Posterior cingulate gyrus (tissue), 11 donors: ENCODE results near the gene RSRP1.
A peak's percentile ranks its signal among the peaks of the same experiment; 100 is the strongest.

ENCODE experiments used
- DNase-seq, 10 donors: peaks; one replicate each; pipeline versions ENCODE4 v3.0.0 to v3.0.0-alpha.2; 2020 to 2021; ENCODE audit warnings: mixed read lengths in 3 of 10
- intact Hi-C: fragments of 100-400 bp; cut with DNase I; formaldehyde crosslinking; loops from one replicate; pipeline ENCODE4 v1.15.1; 2023

RSRP1 gene

DNA sequence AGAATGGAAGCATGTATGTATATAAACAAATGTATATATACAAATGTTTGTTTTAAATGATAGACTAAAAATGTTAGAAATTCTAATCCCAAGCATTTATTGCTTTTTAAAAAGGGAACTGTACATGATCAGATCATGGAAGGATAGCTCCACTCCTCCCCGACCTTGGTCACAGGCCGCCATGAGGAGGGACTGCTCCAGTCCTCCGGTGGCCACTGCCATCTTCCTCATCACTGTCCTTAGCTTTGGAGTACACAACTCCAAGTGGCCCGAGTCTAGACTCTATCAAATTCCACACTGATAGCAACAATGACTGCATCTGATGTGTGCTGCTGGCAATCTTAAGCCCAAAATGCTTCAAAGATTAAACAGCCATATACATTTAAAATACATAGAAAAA, 24.6 kb downstream of the RSRP1 start:
- peak in 1 of 10 donors; percentile 60 for DNase-seq
- intact Hi-C loops, result no loop called here

- DNase-seq, result no peak
- intact Hi-C loops, result no loop called here
Measured at GRCh38 chr1:25220666-25221065, 26.6 kb downstream of the RSRP1 start.

- intact Hi-C loops, result no loop called here
- DNase-seq, result peak in 1 of 10 donors; percentile 11
Measured at GRCh38 chr1:25219661-25220251, 27.5 kb downstream of the RSRP1 start.

DNA sequence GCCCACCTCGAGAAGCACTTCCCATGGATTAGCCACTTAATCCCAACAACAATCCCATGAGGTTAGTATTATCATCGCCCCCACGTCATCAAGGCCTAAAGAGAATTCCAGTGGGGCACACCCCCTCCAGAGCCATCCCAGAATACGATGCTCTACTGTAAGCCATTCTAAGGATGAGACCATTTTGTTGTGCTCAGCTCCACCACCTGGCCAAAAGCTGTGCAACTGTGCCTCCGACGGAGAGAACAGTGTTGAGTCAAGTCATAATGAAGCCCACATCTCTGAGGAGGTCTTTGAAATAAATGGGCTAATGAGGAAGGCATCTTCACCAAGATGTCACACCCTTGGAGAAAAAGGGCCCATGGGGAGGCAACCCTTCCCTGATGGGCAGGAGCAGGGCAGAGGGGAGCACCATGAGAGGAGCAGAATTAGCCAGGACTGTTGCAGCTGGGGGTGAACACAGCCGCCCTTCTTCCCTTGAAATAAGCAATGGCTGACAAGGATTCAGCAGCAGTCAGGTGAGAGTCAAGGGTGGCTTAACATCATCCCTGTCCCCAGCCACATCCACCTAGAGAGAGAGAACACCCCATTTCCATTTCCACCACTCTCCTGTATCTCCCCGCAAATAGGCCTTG, 29.5 kb downstream of the RSRP1 start:
- intact Hi-C loops, result no loop called here
- DNase-seq, result peak in 1 of 10 donors; percentile 15

DNA sequence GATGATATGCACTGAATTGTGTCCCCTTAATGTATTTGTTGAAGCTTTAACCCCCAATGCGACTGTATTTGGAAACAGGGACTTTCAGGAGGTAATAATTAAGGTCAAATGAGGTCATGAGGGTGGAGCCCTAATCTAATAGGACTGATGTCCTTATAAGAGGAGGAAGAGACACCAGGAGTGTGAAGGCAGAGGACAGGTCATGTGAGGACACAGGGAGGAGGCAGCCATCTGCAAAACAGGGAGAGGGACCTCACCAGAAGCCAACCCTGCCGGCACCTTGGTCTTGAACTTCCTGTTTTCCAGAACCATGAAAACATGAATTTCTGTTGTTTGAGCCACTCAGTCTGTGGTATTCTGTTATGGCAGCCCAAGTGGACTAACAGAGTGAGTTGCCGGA, 30.2 kb downstream of the RSRP1 start:
- peak in 1 of 10 donors; percentile 22 for DNase-seq
- intact Hi-C loops, result no loop called here

DNA sequence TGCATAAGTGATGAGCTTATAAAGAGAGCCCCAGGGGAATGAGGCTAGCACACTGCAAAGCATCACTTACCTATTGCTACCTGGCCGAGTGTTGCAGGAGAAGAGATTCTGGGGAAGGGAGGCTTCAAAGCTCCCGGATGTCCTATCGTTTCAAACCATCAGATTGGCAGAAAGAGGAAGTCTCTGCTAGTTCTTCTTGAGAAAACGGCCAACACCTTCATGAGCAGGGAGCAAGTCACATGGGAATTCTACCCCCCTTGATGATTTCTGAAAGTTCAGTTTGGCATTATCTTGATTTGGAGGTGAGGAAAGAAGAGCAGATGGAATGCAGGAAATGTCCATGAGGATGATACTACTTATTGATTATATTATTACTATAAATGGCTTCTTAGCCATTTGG, 31.1 kb downstream of the RSRP1 start:
- intact Hi-C loops, result no loop called here
- DNase-seq, result peak in 1 of 10 donors; percentile 10

- no peak for DNase-seq
- intact Hi-C loops, result no loop called here
Measured at GRCh38 chr1:25212725-25213124, 34.5 kb downstream of the RSRP1 start.

GRCh38 chr1:25210728-25211127, 36.5 kb downstream of the RSRP1 start:
- intact Hi-C loops, result no loop called here
- DNase-seq, result peak in 1 of 10 donors; percentile 2

DNA sequence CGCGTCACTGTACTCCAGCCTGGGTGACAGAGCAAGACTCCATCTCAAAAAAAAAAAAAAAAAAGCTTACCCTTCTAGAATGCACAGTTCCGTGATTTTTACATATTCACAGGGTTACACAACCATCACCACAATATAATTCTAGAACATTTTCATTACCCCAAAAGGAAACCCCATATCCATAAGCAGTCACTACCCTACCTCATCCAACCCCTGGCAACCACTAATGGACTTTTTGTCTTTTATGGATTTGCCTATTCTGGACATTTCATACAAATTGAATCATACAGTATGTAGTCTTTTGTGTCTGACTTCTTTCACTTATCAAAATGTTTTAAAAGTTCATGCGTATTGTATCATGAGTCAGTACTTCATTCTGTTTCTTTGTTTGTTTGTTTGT, 37.7 kb downstream of the RSRP1 start:
- no peak for DNase-seq
- intact Hi-C loops, result no loop called here

DNA sequence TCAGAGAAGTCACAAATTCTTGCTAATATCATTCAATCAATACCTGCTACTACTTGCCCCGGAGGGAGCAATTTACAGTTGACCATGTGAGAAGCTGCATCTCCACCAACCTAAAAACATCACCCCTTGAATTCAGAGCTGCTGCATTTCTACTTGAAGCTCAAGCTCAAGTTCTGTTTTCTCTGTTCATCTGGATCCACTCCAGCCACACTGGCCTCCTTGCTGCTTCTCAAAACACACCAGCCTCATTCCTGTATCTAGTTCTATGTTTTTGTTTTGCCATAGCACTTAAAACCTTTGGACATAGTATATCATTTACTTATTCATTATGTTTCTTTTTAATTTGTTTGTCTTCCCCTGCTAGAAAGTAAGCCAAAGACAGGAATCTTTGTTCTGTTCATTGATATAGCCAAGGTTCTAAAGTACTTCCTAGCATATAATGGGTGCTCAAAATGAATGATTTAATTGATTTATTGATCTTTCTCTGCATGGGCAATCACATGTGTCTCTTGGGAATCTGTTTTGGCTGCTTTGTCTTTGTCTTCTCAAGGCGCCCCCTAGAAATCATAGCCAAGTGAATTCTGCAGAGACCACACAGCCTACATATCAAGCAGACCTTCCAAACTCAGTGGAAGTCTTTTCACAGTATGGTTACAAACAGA, 38.6 kb downstream of the RSRP1 start:
- DNase-seq, result no peak
- intact Hi-C loops, result no loop called here

DNA sequence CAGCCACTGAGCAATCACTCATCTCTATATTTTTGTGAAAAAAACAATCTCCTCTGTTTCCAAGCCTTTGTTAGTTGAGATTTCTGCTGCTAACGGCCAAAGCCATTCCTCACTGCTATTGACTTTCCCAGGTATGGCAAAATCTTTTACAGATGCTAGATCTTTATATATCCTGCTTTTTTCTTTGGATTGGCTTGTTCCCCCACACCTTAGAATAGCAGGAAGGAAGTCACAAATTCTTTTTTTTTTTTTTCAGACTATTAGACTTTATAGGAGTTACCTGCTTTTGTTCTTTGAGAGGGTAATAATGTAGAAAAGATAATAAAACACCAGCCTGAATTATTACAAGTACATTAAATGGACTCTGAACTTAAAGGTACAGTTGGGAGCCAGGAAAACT, 39.2 kb downstream of the RSRP1 start:
- intact Hi-C loops, result no loop called here
- no peak for DNase-seq

DNA sequence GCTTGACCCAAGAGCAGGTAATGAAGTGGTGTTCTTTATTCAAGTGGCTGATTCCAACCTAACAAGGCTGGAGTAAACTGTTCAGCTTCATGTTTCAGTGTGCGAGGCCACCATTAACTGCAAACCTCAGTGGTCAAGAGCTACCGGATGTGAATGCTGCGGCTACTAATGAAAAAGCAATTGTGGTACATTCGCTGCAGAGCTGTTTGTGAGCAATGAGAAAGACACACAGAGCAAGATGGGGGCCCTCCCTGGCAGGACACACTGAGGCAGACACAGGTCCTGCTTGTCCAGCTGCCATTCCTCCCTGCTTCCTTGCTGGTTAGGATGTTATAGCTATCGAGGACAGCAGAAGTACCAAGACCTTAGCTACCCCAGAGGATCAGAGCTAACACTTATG, 41.1 kb downstream of the RSRP1 start:
- intact Hi-C loops, result no loop called here
- DNase-seq, result peak in 1 of 10 donors; percentile 17

GRCh38 chr1:25205786-25206185, 41.5 kb downstream of the RSRP1 start:
- no peak for DNase-seq
- intact Hi-C loops, result loop anchor here (1.0 to 2.0 kb wide), 3 partner anchors 169 to 357 kb away; no protein-coding TSS in a partner anchor

DNA sequence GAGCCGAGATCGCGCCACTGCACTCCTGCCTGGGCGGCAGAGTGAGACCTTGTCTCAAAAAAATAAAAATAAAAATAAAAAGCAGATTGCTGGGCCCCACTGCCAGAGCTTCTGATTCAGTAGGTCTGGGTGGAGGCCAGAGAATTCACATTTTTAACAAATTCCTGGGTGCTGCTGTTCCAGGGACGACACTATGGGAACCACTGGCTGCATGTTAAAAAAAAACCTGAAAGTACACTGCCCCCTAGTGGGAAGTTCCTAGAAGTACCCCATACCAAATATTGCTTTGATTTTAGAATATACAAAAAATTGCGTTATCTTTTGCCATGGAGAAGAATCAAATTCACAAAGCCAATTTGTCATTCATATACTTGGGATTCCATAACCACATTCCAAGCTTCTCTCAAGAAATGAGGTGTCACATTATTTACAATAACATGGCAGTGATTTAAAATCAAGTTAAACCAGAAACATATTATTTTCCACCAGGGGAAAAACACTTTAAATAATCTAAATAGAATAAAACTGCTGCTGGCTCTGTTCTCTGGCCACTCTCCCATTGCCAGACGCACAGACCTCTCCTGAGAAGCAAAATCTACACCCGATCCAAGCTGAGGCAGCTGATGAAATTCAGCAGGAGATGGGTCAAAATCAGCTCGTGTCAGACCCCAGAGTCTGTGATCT, 42.3 kb downstream of the RSRP1 start:
- peak in 1 of 10 donors; percentile 15 for DNase-seq
- intact Hi-C loops, result loop anchor here (1.0 to 2.0 kb wide), 3 partner anchors 168 to 357 kb away; no protein-coding TSS in a partner anchor

DNA sequence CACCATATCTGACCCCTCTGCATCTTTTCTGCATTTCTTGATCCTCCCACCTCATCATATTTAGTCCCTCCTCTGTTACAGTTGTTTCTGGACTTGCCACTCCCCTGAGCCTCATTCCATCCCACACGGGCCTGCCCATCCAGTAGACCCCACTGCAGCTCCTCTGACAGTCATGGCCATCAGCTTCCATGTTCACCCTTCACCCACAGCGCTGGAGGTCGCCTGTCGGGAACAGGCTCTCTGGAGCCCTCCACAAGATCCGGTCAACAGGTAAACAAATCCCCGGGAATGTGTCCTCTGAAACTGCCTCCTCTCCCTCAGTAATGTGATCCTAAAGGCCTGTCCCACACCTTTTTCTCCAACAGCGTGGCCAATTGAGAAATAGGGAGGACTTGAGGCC, 46.2 kb downstream of the RSRP1 start:
- DNase-seq, result peak in 2 of 10 donors; percentile 12 to 32

DNA sequence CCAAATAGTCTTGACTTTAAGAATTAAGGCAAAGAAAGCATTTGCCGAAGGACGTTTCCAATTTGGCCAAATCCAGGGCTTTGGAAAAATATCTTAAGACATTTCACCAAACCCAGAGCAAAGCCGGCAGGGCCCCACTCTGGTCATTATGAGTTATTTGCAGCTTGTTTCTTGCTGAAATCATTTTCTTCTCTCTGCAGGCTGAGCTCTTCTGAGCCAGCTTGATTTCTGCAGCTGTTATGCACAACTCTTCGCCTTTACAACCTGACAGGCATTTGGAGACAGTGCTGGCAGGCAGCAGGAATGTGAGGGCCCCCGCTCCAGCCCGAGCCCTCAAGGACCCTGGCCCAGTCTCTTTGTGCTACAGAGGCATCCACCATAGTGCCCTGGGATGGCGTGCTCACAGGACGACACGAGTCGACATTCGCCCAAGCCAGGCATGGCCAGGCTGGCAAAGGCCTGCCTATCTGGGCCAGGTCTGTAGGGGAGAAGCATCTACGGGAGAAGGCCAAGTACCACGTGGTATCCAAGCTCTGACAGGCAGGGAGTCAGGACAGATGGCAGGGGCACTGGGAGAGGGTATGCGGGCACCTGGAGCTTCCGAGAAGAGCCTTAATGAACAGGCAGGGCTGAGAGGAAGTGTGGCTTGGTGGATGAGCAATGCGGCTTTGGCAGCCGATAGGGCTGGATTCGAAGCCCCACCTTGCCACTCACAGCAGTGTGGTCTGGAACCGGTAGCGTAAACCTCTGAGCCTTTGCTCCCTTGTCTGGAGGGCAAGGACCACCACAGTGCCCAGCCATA, 47.2 kb downstream of the RSRP1 start:
- peak in 2 of 10 donors; percentile 54 to 74 for DNase-seq
- intact Hi-C loops, result no loop called here

More for the DNA sequence above, 46.2 kb downstream of the RSRP1 start:
- intact Hi-C loops, result no loop called here

- intact Hi-C loops, result no loop called here
- peak; percentile 27 to 90 (median 52) for DNase-seq
Measured at GRCh38 chr1:25198663-25199252, 48.5 kb downstream of the RSRP1 start.

DNA sequence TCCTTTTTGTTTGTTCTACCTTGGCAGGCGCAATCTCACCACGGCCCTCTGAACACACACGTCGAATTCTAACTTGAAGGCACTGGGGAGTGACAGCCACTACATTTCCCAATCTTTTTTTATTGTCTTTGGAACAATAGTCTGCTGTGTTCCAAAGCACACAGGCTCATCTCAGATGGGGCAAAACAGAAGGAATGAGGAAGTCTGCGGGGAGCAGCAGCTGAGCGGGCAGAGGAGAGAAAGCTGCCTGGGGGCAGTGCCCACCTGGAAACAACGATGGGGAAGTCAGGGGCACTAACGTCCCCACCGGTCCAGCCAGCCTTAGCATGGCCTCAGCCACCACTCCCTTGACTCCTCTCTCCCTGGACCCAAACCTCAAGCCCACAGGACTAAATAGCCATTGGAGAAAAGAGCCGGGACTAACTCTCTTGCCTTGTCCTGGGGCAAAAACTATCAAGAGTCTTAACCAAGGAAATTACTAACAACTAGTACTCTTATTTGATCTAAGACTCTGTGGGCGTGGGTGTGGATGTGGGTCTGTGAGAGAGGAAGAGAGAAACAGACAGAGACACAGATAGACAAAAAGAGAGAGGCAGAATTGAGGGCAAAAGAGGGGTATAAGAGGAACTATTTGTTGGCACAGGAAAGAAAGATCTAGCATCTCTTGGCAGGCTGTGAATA, 49.1 kb downstream of the RSRP1 start:
- DNase-seq, result peak in 3 of 10 donors; percentile 33 to 62 (median 62)
- intact Hi-C loops, result no loop called here

DNA sequence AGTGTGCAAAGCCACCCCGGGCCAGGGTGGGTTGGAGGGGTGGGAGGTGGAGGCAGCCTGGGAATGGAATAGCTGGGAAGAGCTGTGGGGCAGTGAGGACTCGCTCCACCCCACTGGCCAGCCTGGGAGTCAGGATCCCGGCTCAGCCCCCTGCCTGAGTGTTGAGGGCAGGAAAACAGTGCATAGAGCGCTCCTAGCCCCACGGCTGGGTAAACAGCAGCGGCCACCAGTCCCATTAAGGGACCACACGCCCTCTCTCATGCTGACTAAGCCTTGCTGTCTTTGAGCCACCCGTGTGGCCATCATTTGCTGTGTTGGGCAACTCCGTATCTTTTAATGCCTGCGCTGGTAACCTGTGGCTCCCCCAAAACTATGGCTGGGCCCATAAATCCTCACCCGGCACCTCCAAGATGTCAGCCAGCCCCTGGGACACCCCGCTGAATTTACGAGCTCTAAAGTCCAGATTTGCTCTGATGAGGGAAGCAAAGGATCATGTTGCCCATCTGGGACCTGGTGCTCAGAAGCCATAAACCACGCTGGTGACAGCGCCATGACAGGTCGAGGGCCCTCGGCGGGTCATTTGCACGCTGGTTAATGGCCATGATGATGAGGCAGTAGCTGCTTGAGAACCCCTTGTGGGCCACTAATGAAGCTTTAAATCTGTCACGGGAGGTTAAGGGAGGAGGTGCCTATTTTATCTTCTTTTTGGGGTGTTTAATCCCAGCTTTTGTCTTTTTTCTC, 49.8 kb downstream of the RSRP1 start:
- DNase-seq, result peak in 2 of 10 donors; percentile 53 to 71

More for the DNA sequence above, 49.8 kb downstream of the RSRP1 start:
- intact Hi-C loops, result no loop called here
